NCI-H1417 (cell line): ENCODE data around the gene DPF1.
"Not testable (repeated sequence)": the region's sequence is repeated elsewhere in the genome, so short reads cannot be mapped to it uniquely, and the experiment has no call there.

ENCODE experiments used
- DNase-seq, 3 experiments: peaks; one replicate each; lab custom pipeline; 2025; lab: John Stamatoyannopoulos, UW

Gene DPF1

DNA sequence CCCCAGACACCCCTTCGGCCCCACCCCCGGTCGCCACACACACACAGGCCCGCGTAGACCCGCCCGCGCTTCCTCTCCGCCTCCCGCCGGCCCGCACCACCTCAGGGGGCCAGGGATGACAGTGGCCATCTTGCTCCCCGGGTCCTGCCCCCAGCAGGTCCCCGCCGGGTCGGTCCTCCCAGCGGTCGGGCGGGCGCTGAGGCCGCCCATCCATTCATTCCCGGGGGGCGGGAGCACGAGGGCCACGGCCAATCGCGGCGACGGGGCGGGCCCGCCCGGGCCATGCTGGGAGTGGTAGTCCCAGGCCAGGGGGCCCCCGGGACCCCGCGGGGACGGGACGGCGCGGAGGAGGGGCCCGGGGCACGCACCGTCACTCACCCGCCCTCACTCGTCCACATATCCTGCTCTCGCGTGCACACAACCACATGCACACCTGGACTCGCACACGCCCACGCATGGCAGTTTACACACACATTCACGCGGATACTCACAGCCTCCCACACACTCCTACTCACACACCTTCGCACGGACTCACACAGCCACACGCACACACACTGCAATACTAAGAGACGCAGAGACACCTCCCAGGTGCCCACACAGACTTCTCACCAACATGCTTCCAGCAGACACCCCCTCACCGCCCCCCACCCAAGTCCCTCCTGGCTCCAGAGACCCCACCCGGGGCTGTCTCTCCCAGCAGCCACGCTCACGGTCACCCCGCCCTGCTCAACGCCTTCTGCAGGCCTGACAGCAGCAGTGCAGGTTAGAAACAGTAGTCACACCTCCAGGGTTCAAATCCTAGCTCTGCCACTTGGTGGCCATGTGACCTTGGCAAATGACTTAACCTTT lies at the start of gene DPF1:
TSS of gene DPF1 (minus strand) at position 209 of the 849 bp plus-strand sequence. CDS start at position 129, 80 bp downstream.
- peak; percentile 75 to 78 (median 77) for DNase-seq

DNA sequence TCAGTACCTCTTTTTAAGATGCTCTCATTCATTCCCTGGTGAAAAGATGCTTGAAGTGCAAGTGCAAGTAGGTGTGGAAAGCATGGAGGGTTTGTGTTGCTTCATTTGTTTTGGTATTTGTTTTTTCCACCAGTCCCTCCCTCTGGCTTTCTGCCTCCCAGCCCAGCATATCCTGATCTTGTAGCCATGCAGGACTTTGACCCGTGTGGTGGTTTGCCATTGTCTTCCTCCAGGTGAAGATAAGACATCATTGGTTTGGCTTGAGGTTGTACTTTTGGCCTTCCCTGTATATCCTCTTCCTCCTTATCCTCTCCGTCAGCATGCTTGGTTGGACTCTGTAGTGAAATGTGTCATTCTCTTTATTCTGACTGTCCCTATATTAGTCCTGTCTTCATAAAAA lies 49.5 kb upstream of the DPF1 start:
- DNase-seq = no peak

DNA sequence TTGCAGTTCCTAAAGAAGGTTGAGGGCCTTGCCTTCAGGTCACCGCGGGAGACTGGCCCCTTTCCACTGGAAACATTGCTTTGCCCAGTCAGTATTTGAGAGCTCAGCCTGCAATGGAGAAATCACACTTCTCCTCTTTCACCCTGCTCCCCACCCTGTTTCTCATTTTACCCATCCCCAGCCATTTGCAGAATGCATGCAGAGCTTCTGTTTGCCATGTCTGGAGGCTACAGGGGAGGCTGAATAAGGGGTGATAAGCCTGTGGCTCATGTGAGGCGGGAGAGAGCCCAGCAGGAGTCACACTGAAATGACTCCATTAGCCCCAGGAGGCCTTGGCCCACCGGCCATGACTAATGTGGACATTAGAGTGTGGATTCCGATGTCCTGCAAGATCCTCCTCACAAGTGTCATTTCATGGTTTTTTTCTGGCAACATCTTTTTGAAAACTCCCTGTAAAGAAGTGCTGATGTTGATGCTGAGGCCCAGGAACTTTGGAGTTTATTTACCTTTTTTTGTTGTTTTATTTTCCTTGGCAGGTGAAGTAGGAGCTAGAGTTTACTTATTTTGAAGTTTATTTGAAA lies 46.7 kb upstream of the DPF1 start:
- peak in 1 of 3 experiments; percentile 23 for DNase-seq

DNA sequence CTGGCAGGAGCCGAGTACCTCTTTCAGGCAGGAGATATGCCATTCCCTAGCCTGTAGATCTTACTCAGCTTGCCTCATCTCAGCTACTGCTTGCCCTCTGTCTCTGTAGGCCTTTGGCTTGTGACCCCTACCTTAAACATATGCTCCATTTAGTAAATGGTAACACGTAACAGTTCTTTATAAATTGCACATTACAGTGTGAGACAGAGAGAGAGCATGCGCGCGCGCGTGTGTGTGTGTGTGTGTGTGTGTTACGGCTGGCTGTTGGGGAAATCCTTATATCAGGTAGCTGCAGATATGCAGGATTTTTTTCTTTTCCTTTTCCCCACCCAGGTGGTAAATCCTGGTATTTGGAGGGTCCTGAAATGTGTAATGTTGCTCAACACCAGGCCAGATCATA lies 44.5 kb upstream of the DPF1 start:
- DNase-seq = no peak

DNA sequence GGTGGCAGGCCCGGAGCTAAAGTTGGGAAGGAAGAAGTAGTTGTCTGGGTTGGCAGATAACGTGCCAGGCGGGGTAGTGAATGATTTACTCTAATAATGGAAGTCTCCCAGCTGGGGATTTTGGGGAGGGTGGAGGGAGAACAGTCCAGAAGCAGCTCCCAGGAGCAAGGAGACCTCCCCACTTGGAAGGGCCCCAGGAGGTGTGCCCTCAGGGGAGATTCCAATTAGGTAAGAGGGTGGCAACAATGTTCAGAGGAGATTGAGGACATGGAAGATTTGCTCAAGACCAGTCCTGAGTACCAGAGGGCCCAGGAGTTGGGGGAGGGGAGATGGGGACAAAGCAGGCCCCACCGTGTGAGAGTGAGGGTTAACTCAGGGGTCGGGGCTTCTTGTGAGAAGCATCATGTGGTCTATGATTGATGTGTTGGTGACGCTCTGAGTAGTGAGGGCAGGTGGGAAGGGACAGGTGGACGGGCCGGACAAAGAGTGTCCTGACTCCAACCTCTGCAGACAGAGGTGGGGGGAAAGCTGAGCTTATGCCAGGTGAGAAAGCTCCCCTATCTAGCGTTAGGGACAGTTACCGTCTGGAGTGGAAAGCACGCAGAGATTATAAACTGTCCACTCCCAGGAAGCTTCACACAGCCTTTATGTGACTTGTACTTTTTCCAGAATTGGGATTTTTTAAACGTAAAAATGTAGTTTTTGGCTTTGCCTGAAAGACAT lies 43.9 kb upstream of the DPF1 start:
- DNase-seq = peak in 1 of 3 experiments; percentile 7

DNA sequence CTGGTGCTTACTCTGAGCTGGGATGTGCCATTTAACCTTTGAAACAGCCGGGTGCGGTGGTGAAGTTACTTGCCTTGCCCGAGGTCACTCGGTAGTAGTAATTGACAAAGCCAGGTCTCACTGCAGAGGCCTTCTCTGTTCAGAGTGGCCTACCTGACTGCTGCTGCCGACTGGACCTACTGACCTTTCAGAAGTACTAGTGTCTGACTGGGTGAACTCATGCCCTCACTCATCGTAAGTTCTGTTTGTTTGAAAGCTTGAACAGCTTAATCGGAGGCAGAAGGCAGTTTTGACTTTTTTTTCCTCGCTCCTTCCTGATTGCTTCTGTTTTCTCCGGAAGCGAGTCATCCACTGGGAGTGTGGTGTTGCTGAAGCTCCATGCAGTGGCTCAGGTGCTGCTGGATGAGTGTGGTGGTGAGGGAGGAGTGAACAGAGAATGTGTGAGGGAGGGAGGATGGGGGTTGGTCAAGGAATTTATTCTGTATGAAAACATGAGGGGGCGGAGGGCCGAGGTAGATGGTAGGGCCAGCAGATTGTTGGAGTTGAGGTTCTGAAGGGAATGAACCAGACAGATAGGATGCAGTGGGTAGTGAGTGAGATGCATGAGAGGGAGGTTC lies 43.1 kb upstream of the DPF1 start:
- no peak for DNase-seq

DNA sequence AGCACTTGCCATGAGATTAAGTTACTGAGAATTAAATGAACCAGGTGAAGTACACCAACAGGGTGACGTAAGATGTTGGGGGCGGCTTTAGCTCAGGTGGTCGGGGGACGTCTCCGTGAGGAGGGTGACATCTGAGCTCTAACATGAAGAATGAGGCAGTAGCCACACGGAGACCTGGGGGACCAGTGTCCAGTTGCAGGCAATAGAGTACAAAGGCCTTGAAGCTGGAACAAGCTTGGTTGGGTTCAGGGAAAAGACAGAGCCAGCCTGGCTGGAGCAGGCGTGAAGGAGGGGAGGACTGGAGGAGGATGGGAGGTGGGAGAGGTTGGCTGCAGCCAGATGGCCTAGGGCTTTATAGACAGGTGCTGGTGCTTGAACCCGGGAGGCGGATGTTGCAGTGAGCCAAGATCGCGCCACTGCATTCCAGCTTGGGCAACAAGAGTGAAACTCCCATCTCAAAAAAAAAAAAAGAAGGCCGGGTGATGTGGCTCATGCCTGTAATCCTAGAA lies 42.0 kb upstream of the DPF1 start:
- DNase-seq = peak in 1 of 3 experiments; percentile 19

DNA sequence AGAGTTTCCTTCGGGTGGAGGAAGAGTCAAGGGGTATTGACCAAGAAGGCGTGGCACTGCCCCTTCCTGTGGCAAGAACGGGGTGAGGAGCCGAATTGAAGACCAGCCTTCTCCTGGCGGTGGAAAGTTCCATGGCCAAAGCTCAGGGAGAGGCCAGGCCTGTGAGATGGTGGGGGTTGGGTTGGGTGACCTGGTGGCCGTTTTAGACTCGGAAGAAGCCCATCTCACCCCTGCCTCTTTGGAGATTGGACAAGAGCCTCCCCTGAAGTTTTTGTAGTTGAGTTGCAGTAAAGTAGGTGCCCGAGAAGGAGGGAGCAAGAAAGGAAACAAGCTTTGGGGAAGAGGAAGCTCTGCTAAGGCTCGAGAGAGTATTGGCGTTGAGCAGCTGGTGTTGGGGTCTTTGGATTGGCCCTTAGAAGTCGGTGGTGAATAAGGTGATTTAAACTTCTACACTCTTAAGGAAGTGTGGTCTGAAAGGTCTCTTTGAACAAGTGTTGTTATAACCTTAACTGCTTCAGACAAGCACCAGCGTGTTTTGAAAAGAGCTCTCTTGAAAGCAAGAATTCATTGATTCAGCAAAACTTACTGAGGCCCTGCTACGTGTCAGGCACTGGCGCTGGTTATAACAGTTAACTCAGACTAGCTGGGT lies 41.3 kb upstream of the DPF1 start:
- DNase-seq = peak; percentile 19 to 62 (median 26)

DNA sequence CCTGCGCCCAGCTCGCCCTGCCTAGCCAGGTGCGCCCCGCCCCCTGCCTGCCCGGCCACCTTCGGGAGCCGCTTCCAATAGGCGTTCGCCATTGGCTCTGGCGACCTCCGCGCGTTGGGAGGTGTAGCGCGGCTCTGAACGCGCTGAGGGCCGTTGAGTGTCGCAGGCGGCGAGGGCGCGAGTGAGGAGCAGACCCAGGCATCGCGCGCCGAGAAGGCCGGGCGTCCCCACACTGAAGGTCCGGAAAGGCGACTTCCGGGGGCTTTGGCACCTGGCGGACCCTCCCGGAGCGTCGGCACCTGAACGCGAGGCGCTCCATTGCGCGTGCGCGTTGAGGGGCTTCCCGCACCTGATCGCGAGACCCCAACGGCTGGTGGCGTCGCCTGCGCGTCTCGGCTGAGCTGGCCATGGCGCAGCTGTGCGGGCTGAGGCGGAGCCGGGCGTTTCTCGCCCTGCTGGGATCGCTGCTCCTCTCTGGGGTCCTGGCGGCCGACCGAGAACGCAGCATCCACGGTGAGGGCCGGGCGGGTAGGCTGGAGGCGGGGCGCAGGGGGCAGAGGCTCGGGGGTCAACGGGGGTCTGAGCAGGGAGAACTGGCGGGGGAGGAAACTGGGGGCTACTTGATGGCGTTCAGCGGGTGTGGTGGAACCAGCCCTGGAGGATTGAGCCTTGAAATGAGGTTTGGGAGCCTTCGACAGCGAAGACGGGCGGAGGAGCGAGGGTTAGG lies 40.6 kb upstream of the DPF1 start, which contains the start of gene SPINT2:
TSS of gene SPINT2 (plus strand) at position 88 of the 727 bp plus-strand sequence. CDS start at position 408, 320 bp downstream.
- DNase-seq = peak in 2 of 3 experiments; percentile 97

DNA sequence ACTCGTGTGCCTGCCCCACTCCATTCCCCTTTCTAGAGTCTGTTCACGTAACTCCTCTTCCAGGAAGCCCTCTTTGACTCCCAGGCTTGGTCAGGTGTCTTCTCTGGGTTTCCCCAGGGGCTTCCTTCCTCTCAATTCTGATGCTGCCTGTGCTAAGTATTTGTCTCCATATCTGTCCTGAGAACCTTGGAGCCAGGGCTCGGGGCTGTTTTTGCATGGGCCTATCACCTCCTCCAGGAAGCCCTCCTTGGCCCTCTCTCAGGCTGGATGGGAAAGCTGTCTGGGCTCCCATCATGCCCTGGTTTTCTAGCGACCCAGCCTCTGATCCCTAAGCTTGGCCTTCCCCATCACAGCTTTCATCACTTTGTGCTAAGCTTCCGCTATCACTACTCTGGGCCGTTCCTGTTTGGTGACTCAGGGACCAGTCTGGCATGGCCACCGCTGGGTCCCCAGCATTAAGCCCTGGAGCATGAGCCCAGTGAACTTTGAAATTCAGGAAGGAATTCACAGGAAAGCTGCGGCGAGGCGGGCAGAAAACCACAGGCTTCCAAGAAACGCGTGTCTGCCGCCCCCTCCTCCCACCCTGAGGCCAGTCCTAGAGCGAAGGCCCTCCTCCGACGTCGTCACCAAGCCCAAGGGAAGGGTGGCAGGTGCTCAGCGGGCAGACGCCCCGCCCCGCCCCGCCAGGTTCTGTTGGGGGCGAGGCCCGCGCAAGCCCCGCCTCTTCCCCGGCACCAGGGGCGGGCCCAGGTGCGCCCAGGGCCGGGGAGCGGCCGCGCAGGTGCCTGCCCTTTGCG lies 39.9 kb upstream of the DPF1 start:
- peak in 1 of 3 experiments; percentile 99 for DNase-seq

DNA sequence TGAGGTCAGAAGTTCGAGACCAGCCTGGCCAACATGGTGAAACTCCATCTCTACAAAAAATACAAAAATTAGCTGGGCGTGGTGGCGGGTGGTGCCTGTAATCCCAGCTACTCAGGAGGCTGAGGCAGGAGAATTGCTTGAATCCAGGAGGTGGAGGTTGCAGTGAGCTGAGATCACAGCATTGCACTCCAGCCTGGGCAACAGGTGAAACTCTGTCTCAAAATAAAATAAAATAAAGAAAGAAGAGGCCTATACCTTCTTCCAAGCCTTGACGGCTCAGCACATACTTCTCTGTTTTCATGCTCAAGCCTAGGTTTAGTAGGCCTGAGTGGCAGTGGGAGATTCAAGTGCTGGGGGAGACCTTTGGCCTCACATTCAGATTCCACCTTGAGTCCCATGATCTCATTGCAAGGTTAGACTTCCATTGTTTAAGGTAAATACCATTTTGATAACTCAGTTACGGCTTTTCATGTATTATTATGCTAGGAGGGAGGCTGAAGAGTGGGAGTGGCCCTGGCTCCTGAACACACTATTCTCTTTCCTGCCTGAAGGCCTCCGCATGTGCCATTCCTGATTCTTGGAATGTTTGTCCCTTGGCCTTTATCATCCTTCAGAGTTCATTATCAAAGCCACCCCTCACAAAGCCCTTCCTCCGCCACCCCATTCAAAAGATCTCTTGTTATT lies 38.7 kb upstream of the DPF1 start:
- DNase-seq = no peak

DNA sequence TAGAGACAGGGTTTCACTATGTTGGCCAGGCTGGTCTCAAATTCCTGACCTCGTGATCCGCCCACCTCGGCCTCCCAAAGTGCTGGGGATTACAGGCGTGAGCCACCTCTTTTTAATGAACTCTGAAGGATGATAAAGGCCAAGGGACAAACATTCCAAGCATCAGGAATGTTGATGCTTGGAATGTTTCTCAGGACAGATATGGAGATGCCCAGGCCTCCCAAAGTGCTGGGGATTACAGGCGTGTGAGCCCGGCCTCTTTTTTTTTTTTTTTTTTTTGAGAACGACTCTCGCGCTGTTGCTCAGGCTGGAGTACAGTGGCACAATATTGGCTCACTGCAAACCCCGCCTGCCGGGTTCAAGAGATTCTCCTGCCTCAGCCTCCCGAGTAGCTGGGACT lies 37.9 kb upstream of the DPF1 start:
- DNase-seq = not testable (repeated sequence)

DNA sequence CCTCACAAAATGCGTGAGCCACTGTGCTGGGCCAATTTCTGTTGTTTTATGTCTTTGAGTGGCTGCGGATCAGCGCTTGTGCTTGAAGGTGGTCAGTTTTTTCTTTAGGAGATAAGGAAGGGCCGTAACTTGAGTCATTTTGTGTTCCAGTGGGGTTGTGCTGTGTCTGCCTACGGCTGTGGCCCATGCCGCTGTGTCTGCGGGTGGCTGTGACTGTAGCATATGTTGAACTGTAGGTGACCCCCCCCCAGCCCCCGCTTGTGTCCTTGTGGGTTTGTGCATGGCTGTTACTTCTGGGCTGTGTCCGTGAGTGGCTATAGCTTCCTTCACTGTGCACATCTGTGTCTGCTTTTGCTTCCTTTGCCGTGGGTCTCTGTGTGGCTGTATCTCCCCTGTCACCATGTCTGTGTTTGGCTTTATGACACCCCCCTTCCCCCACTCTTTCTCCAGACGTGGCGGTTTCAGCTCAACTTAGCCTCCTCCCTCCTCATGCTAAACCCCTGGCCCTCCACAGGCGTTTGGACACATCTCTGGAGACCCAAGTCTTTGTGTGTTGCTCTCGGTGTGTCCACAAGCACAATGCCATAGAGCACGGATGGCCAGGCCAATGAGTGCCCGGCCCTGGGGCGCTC lies 31.5 kb upstream of the DPF1 start:
- no peak for DNase-seq

DNA sequence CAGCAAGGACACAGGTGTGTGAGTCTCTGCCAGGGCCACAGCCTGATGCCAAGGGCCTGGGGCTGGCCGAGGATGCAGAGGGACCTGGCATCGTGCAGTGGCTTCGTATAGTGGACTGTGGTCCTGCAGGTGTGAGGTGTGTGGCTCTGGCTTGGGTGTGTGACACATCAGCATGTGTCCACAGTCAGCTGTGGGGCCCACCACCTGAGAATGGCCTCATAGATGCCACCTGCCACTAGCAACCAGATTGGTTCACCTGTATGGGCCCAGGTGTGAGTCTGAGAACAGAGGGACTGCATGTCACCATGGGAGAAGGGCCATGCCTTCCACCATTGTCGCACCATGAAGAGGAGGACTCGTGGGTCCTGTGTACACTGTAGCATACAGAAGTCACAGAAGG lies 29.8 kb upstream of the DPF1 start:
- no peak for DNase-seq

DNA sequence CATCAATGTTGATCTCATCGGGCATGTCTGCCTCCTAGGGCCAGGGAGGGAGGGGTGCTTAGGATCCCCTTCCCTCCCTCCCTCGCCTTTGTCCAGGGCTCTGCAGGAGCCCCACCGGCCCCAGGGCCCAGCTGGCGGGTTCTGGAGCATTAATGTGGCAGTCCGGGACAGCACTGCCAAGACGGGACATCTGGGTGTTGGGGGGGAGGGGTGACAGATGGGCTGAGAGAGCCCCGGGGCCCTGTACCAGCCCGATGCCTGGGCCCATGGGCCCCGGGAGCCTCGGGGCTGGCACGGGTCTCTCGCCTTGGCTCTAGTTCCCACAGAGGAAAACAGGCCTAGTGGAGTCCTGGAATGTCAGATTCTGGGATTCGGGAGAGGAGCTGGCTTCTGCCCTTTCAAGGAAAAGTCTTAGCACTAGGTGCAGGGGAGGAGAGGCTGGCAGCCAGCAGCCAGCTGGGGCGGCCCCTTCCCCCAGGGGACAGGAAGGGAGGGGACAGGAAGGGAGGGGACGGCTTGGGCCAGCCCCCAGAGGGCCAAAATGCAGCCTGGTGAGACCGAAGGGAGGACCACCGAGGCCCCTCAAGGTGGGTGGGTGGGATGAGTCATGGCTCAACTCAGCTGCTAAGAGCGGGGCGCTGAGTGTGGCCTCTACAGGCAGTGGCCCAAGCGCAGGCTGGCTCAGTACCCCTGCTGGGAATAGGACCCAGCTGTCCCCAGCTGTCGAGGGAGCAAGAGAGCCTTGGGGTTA lies 29.1 kb upstream of the DPF1 start:
- DNase-seq = no peak

DNA sequence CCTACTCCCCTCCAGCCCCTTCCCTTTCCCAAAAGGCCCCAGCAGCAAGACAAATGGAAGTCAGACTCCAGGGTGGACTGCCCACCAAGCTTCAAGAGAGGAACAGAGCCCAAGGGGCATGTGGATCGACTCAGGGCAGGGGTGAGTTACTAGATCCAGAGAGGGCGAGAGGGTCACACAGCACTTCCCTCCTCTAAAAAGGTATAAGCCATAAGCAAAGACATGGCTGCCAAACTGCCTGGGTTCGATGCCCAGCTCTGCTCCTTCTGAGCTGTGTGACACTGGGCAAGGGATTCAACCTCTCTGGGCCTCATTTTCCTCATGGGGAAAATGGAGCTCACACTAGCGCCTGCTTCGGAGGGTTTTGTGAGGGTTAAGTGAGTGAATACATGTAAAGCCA lies 28.4 kb upstream of the DPF1 start:
- DNase-seq = no peak

DNA sequence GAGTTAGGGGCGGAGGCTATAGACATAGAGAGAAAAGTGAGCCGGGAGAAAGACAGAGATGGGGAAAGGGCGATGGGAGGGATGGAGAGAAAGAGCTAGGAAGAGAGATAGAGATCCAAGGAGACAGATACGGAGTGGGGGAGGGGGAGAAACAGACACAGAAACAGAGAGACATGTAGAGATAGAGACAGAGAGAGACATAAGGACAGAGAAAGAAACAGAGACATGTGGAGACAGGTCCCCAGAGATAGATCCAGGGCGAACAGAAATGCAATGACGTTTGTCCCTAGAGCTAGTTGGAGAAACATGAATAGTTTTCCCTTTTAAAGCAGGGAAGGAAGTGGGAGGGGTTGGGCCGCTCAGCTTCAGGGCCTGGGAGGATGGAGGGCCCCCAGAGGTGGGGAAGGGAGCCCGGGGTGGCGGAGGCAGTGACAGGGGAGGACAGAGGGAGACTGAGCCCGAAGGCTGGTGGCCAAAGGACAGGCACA lies 27.6 kb upstream of the DPF1 start:
- no peak for DNase-seq
